ENCODE results near the gene ARSJ. TPM values are rescaled to one million over a fixed set of nuclear protein-coding genes. Genes with fewer than 3 reads are reported as not detected.

ARSJ gene
- total RNA-seq, 1 donor from 2014 or later: 31.7 TPM

Other genes with a start within 250 kb of the ARSJ start
- gene CAMK2D, start 217.9 kb downstream of the ARSJ start, total RNA-seq: 43.6 and 50.1 TPM in 2 replicates

All from renal cortical epithelial cell (primary cell).